Caco-2 (cell line): ENCODE measurements around the gene WDR45B. TPM values are rescaled to one million over a fixed set of nuclear protein-coding genes. Genes with fewer than 3 reads are reported as not detected.

Experiments used
- BruUV-seq: library from RNA; stranded (reverse); fragments of 400-500 nt; replicated peaks from 2 replicates; lab custom pipeline; 2021; lab: Mats Ljungman, UMichigan
- CTCF ChIA-PET: fragments of 300-600 bp; sonication (Branson Sonifier 250); formaldehyde crosslinking; loops from one replicate; lab custom pipeline; 2022; ENCODE audit warnings: antibody characterized with exemption; lab: Charles Lee
- POLR2A ChIA-PET: fragments of 300-600 bp; sonication (Branson Sonifier 250); formaldehyde crosslinking; loops from one replicate; lab custom pipeline; 2022; ENCODE audit warnings: antibody characterized with exemption; lab: Charles Lee
- DNase-seq, 2 experiments: peaks; one replicate each; pipeline versions ENCODE4 v3.0.0 to v3.0.0-alpha.2; 2020 to 2022
- H3K27me3 ChIP-seq: replicated peaks from 2 replicates; pipeline ENCODE4 v1.6.0; 2011; ENCODE audit warnings: low read length; ENCODE audit not compliant: control insufficient read depth, insufficient read depth
- H3K36me3 ChIP-seq: 2 replicates; pipeline ENCODE4 v1.5.1; 2011; ENCODE audit warnings: low read length; ENCODE audit not compliant: control insufficient read depth, insufficient read depth
- H3K4me1 ChIP-seq: fragments of 250-450 bp; sonication (Bioruptor Pico); 2 replicates; pipeline ENCODE4 v1.5.1; 2020; ENCODE audit warnings: mild to moderate bottlenecking
- H3K4me3 ChIP-seq: 2 replicates; pipeline ENCODE4 v1.5.1; 2011; ENCODE audit warnings: low read depth, mild to moderate bottlenecking, control low read depth, low read length
- H3K9me3 ChIP-seq: fragments of 250-450 bp; sonication (Bioruptor Pico); 2 replicates; pipeline ENCODE4 v1.5.1; 2020; ENCODE audit warnings: mild to moderate bottlenecking, moderate library complexity
- H3K27ac Mint-ChIP-seq: one replicate; pipeline ENCODE4 v1.8.0; 2022; ENCODE audit warnings: mixed read lengths; ENCODE audit not compliant: unreplicated experiment
- H3K27me3 Mint-ChIP-seq: one replicate; pipeline ENCODE4 v1.8.0; 2022; ENCODE audit warnings: mixed read lengths; ENCODE audit not compliant: insufficient read depth, unreplicated experiment
- H3K36me3 Mint-ChIP-seq: one replicate; pipeline ENCODE4 v1.8.0; 2022; ENCODE audit warnings: mild to moderate bottlenecking, mixed read lengths; ENCODE audit not compliant: insufficient read depth, unreplicated experiment
- H3K4me1 Mint-ChIP-seq: one replicate; pipeline ENCODE4 v1.8.0; 2022; ENCODE audit warnings: low read depth, mixed read lengths; ENCODE audit not compliant: unreplicated experiment
- H3K4me3 Mint-ChIP-seq: one replicate; pipeline ENCODE4 v1.8.0; 2022; ENCODE audit warnings: mild to moderate bottlenecking, moderate library complexity, mixed read lengths; ENCODE audit not compliant: unreplicated experiment
- H3K9me3 Mint-ChIP-seq: one replicate; pipeline ENCODE4 v1.8.0; 2022; ENCODE audit warnings: mixed read lengths; ENCODE audit not compliant: unreplicated experiment
- intact Hi-C: fragments of 100-400 bp; cut with micrococcal nuclease; formaldehyde crosslinking; loops from one replicate; pipeline ENCODE4 v1.10.0; 2022; ENCODE audit not compliant: unreplicated experiment
- total RNA-seq: library from RNA; stranded (reverse); gene quantifications from 2 replicates; pipeline ENCODE4 v1.2.3, GENCODE V29; 2022
- TF ChIP-seq, protein P1 (sequence below), 2 experiments: fragments of 200-600 bp in 1 of 2; IDR thresholded peaks; 1 replicate in 1 of 2; 2 replicates in 1 of 2; pipeline versions ENCODE4 v1.5.1 to v1.8.0; 2011 to 2022; ENCODE audit warnings: antibody characterized with exemption in 1 of 2, control low read depth in 1 of 2, inconsistent platforms in 1 of 2, low read depth in 1 of 2, low read length in 1 of 2, mild to moderate bottlenecking in 1 of 2, moderate library complexity in 1 of 2; ENCODE audit not compliant: insufficient read depth in 1 of 2, severe bottlenecking in 1 of 2, unreplicated experiment in 1 of 2

WDR45B gene
- total RNA-seq, 1 experiment from 2014 or later = 106 TPM

DNA sequence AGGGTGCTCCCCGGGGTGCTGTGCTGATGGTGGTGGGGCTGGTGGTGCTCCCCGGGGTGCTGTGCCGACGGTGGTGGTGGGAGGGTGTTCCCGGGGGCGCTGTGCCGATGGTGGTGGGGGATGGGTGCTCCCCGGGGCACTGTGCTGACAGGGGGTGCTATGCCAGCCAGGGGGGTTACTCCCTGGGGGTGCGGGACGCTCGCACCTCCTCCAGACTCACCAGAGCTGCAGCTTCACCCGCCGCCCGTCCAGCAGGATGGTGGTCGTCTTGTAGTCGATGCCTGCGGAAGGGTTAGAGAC, 16.0 kb upstream of the WDR45B start:
- intact Hi-C loops = no loop called here
- peaks cover 7% of the 10 kb centered on the region for H3K4me1 Mint-ChIP-seq
- BruUV-seq = no TSS peak
- no peaks in the 10 kb centered on the region for H3K4me1 ChIP-seq
- no peaks in the 10 kb centered on the region for H3K36me3 Mint-ChIP-seq
- no peaks in the 10 kb centered on the region for H3K9me3 Mint-ChIP-seq
- H3K4me3 ChIP-seq = no peak overlapping the region
- POLR2A ChIA-PET = no interaction called here
- CTCF ChIA-PET = no interaction called here
- H3K9me3 ChIP-seq = no peaks in the 10 kb centered on the region
- DNase-seq = no peak
- TF ChIP-seq, protein P1, sequence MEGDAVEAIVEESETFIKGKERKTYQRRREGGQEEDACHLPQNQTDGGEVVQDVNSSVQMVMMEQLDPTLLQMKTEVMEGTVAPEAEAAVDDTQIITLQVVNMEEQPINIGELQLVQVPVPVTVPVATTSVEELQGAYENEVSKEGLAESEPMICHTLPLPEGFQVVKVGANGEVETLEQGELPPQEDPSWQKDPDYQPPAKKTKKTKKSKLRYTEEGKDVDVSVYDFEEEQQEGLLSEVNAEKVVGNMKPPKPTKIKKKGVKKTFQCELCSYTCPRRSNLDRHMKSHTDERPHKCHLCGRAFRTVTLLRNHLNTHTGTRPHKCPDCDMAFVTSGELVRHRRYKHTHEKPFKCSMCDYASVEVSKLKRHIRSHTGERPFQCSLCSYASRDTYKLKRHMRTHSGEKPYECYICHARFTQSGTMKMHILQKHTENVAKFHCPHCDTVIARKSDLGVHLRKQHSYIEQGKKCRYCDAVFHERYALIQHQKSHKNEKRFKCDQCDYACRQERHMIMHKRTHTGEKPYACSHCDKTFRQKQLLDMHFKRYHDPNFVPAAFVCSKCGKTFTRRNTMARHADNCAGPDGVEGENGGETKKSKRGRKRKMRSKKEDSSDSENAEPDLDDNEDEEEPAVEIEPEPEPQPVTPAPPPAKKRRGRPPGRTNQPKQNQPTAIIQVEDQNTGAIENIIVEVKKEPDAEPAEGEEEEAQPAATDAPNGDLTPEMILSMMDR (IDR thresholded peaks at IDR 0.05; ENCODE audit: insufficient read depth in 1 of 2, low read depth in 1 of 2, low read length in 1 of 2, severe bottlenecking in 1 of 2, unreplicated experiment in 1 of 2) = no peak
- no peaks in the 10 kb centered on the region for H3K27me3 Mint-ChIP-seq
- no peaks in the 10 kb centered on the region for H3K27me3 ChIP-seq
- H3K36me3 ChIP-seq = no peaks in the 10 kb centered on the region
- H3K27ac Mint-ChIP-seq = no peak overlapping the region
- no peak overlapping the region for H3K4me3 Mint-ChIP-seq

DNA sequence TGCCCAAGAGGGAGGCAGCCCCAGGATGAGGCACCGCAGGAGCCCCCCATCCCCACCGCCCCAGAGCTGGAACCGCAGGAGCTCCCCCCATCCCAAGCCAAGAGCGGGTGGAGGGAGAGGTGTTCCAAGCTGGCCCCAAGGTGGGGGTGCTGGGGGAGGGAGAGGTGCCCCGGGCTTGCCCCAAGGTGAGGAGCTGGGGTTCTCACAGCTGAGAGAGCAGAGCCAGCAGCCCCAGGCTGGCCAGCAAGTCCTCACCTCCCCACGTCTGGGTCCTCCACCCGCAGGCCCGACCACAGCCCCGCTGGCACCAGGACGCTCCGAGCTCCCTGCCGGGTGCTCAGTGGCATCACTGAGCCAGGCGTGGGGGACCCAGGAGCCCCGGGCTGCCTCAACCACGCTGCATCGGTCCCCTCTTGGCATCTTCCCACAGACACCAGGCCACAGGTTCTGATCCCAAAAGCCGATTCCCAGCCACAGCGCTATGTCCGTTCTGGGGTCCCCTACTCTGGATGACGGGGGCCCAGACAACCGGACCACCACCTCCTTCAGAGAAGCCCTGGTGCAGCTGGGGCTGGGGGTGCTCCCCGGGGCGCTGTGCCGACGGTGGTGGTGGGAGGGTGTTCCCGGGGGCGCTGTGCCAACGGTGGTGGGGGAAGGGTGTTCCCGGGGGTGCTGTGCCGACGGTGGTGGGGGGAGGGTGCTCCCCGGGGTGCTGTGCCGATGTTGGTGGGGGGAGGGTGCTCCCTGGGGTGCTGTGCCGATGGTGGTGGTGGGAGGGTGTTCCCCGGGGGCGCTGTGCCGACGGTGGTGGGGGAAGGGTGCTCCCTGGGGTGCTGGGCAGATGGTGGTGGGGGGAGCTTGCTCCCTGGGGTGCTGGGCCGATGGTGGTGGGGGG, 15.4 kb upstream of the WDR45B start:
- Histone ChIP-seq H3K36me3 (no peaks in the 10 kb centered on the region), H3K4me3 (no peak overlapping the region), H3K27me3 (no peaks in the 10 kb centered on the region), H3K9me3 (no peaks in the 10 kb centered on the region), H3K4me1 (no peaks in the 10 kb centered on the region)
- POLR2A ChIA-PET = no interaction called here
- no peaks in the 10 kb centered on the region for H3K36me3 Mint-ChIP-seq
- CTCF ChIA-PET = no interaction called here
- no peak for DNase-seq
- H3K4me1 Mint-ChIP-seq = peaks cover 5% of the 10 kb centered on the region
- intact Hi-C loops = no loop called here
- H3K27ac Mint-ChIP-seq = no peak overlapping the region
- H3K4me3 Mint-ChIP-seq = no peak overlapping the region
- no peaks in the 10 kb centered on the region for H3K27me3 Mint-ChIP-seq
- no TSS peak for BruUV-seq
- H3K9me3 Mint-ChIP-seq = no peaks in the 10 kb centered on the region
- TF ChIP-seq, protein P1 (IDR thresholded peaks at IDR 0.05; ENCODE audit: insufficient read depth in 1 of 2, low read depth in 1 of 2, low read length in 1 of 2, severe bottlenecking in 1 of 2, unreplicated experiment in 1 of 2) = no peak

- Mint-ChIP-seq H3K9me3 (no peaks in the 10 kb centered on the region), H3K36me3 (no peaks in the 10 kb centered on the region)
Observed at GRCh38 chr17:82662711-82663261, 14.5 kb upstream of the WDR45B start.

More at GRCh38 chr17:82662711-82663261, 14.5 kb upstream of the WDR45B start:
- Histone ChIP-seq H3K4me3 (no peak overlapping the region), H3K27me3 (no peaks in the 10 kb centered on the region), H3K9me3 (no peaks in the 10 kb centered on the region), H3K36me3 (no peaks in the 10 kb centered on the region), H3K4me1 (no peaks in the 10 kb centered on the region)
- no TSS peak for BruUV-seq
- TF ChIP-seq, protein P1 (IDR thresholded peaks at IDR 0.05; ENCODE audit: insufficient read depth in 1 of 2, low read depth in 1 of 2, low read length in 1 of 2, severe bottlenecking in 1 of 2, unreplicated experiment in 1 of 2) = no peak
- Mint-ChIP-seq H3K27ac (no peak overlapping the region), H3K4me3 (no peak overlapping the region), H3K4me1 (no peaks in the 10 kb centered on the region), H3K27me3 (no peaks in the 10 kb centered on the region)
- POLR2A ChIA-PET = no interaction called here
- no peak for DNase-seq
- intact Hi-C loops = no loop called here
- CTCF ChIA-PET = no interaction called here
